T-helper 2 cell treated with Interferon-gamma antibody and Interleukin-4, amounts not matched to agents 5 μg/mL and 100 μg/mL, for 36 hours (primary cell): ENCODE results near the gene RUSF1.
"Not testable (repeated sequence)": the region's sequence is repeated elsewhere in the genome, so short reads cannot be mapped to it uniquely, and the experiment has no call there.

ENCODE experiments used
- DNase-seq: peaks from one replicate; pipeline ENCODE4 v3.0.0; 2021; ENCODE audit warnings: low spot score
- H3K27ac Mint-ChIP-seq: one replicate; pipeline ENCODE4 v1.8.0; 2021; ENCODE audit warnings: mild to moderate bottlenecking, mixed read lengths
- H3K27me3 Mint-ChIP-seq: one replicate; pipeline ENCODE4 v1.8.0; 2021; ENCODE audit warnings: low read depth, mixed read lengths
- H3K36me3 Mint-ChIP-seq: one replicate; pipeline ENCODE4 v1.8.0; 2021; ENCODE audit warnings: low read depth, mixed read lengths
- H3K4me1 Mint-ChIP-seq: one replicate; pipeline ENCODE4 v1.8.0; 2021; ENCODE audit warnings: low read depth, mixed read lengths
- H3K4me3 Mint-ChIP-seq: one replicate; pipeline ENCODE4 v1.8.0; 2022; ENCODE audit warnings: mild to moderate bottlenecking, moderate library complexity, mixed read lengths
- H3K9me3 Mint-ChIP-seq: one replicate; pipeline ENCODE4 v1.8.0; 2021; ENCODE audit warnings: mixed read lengths

Gene RUSF1

DNA sequence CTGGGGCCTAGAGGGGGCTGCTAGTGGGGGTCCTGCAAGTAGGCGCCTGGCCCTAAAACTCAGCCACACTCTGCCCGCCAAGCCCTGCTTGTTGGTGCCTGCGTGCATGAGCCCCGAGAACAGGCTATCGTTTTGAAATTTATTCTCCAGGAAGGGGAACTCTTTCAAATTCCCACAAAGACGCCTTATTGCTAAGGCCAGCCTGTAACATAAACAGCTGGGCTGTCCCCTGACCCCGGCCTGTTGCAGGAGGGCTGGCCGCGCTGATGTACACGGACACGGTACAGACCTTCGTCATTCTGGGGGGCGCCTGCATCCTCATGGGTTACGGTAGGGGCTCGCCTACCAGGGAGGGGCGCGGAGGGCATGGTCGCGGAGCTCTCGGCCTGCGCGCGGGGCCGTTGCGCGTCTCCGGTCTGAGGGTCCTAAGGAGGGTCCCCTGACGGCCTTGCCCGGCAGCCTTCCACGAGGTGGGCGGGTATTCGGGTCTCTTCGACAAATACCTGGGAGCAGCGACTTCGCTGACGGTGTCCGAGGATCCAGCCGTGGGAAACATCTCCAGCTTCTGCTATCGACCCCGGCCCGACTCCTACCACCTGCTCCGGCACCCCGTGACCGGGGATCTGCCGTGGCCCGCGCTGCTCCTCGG lies 21.0 kb downstream of the RUSF1 start:
- Mint-ChIP-seq H3K36me3 (peaks cover 10% of the 10 kb centered on the region), H3K4me3 (peak overlapping the region; percentile 88), H3K27ac (no peak overlapping the region), H3K9me3 (no peaks in the 10 kb centered on the region), H3K4me1 (peaks cover 2% of the 10 kb centered on the region), H3K27me3 (peaks cover 17% of the 10 kb centered on the region)
- no peak for DNase-seq

DNA sequence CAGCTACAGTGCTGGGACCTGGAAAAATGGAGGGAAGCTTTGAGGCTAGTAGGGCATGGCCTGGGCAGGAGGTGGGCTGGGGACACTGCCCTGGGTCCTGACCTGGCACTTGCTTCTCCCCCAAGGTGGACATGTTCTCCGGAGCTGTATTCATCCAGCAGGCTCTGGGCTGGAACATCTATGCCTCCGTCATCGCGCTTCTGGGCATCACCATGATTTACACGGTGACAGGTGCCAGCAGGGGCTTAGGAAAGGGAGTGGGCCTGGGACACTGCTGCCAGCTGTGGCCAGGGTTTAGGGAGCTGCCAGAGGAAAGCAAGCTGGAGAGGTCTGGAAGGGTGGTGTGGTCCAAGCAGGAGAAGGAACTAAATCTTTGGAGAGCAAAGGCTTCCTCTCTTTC lies 22.1 kb downstream of the RUSF1 start:
- Mint-ChIP-seq H3K4me3 (peak overlapping the region; percentile 54), H3K36me3 (peaks cover 5% of the 10 kb centered on the region), H3K9me3 (no peaks in the 10 kb centered on the region), H3K4me1 (peaks cover 2% of the 10 kb centered on the region), H3K27me3 (peaks cover 21% of the 10 kb centered on the region), H3K27ac (no peak overlapping the region)
- no peak for DNase-seq

DNA sequence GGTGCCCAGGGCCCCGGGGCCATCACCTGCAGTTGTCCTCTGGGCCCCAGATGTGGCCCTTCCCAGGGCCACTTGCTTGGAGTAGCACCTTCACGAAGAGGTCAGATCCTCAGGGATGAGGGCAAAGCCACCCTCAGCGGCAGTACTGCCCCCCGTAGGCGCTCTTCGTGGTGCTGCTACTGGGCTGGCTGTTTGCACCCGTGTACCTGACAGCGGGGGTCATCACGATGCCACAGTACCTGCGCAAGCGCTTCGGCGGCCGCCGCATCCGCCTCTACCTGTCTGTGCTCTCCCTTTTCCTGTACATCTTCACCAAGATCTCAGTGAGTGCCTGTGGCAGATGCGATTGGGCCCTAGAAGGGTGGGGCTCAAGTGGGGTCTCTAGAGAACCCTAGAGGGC lies 22.6 kb downstream of the RUSF1 start:
- H3K27ac Mint-ChIP-seq = no peak overlapping the region
- H3K9me3 Mint-ChIP-seq = no peaks in the 10 kb centered on the region
- H3K4me3 Mint-ChIP-seq = no peak overlapping the region
- DNase-seq = no peak
- peaks cover 5% of the 10 kb centered on the region for H3K36me3 Mint-ChIP-seq
- peaks cover 24% of the 10 kb centered on the region for H3K27me3 Mint-ChIP-seq
- H3K4me1 Mint-ChIP-seq = peaks cover 2% of the 10 kb centered on the region

DNA sequence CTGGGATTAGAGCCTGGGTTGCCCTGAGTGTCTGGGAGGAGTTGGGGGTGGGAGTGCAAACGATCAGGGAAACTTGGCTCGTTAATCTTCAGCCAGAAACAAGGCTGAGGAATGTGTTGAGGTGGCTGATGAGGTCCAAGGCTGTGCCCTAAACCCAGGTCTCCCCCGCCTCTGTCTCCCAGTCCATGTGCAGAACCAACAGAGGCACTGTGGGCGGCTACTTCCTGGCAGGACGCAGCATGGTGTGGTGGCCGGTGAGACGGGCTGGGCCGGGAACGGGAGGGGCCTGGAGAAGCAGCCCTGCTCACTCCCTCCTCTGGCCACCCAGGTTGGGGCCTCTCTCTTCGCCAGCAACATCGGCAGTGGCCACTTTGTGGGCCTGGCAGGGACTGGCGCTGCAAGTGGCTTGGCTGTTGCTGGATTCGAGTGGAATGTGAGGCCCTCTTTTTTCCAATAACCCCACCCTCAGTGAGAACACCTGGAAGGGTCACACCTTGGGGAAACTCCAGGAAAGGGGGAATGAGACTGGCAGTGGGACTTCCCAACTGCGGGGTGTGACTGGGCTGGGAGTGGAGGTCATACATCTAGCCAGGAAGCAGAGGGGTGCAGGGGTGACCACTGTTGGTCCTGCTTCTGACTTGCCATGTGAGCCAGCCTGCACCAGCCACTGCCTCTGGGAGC lies 23.6 kb downstream of the RUSF1 start:
- H3K27me3 Mint-ChIP-seq = peaks cover 26% of the 10 kb centered on the region
- H3K36me3 Mint-ChIP-seq = peaks cover 2% of the 10 kb centered on the region
- no peak overlapping the region for H3K4me3 Mint-ChIP-seq
- H3K4me1 Mint-ChIP-seq = peaks cover 2% of the 10 kb centered on the region
- H3K9me3 Mint-ChIP-seq = no peaks in the 10 kb centered on the region
- DNase-seq = no peak
- H3K27ac Mint-ChIP-seq = no peak overlapping the region

DNA sequence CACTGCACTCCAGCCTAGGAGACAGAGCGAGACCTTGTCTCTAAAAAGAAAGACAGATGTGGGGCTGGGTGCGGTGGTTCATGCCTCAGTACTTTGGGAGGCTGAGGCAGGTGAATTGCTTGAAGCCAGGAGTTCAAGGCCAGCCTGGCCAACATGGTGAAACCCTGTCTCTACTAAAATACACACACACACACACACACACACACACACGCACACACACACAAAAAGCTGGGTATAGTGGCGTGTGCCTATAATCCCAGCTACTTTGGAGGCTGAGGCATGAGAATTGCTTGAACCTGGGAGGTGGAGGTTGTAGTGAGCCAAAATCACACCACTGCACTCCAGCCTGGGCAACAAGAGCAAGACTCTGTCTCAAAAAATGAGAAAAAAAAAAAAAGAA lies 24.1 kb downstream of the RUSF1 start:
- H3K27me3 Mint-ChIP-seq = peaks cover 28% of the 10 kb centered on the region
- H3K36me3 Mint-ChIP-seq, H3K9me3 Mint-ChIP-seq, H3K4me1 Mint-ChIP-seq, DNase-seq, H3K27ac Mint-ChIP-seq, H3K4me3 Mint-ChIP-seq: not testable (repeated sequence)

DNA sequence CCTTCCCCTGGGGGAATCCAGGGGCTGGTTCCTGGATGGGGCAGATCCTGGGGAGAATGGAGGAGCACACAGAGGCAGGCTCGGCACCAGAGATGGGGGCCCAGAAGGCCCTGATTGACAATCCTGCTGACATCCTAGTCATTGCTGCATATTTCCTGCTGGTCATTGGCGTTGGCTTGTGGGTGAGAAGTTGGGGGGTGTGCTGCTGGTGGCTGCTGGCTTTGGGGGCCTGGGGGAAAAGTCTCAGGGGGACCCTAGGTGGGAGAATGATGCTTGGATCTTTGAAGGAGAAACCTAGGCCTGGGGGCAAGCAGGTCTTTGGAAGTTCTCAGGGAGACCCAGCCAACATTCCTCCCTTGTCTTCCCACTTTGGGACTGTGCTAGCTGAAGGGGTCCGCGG lies 25.1 kb downstream of the RUSF1 start, which contains the start of gene SLC5A2:
SLC5A2 (plus strand) TSS at position 43 of the 400 bp plus-strand sequence; CDS start at position 57, 14 bp downstream.
- H3K4me3 Mint-ChIP-seq = no peak within 1 kb of the TSS
- H3K27ac Mint-ChIP-seq = no peak within 1 kb of the TSS
- H3K27me3 Mint-ChIP-seq = peaks cover 29% of the 10 kb centered on the region
- no peaks in the 10 kb centered on the region for H3K36me3 Mint-ChIP-seq
- DNase-seq = no peak
- peaks cover 2% of the 10 kb centered on the region for H3K4me1 Mint-ChIP-seq
- no peaks in the 10 kb centered on the region for H3K9me3 Mint-ChIP-seq

DNA sequence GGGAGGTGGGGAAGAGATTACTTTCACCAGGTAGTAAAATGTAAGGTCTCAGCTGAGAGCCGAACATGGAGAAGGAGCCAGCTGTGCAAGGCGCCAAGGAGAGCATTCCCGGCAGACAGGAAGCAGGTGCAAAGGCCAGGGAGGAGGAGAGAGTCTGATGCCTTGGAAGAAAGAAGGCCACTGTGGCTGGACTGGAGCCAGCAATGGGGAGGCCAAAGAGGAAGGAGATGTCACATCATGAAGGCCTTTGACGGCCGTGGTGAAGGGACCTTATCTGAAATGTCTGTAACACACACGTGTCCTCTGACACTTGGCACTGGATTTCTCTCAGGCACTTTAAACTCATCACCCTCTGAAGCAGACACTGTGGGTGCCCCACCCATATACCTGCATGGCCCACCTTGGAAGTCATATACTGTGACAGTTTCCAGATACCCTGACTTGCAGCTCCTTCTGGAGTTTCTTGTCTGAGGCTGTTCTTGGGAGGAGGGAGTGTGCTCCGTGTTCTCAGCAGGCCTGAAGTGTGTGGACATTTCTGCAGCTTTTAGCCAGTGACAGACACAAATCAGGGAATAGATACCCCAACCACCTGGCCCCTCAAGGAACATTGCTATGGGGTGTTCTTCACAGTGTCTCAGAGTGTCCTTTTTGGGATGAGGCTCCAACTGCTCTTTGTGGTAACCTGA lies 27.2 kb downstream of the RUSF1 start:
- H3K4me1 Mint-ChIP-seq = peaks cover 8% of the 10 kb centered on the region
- H3K27ac Mint-ChIP-seq = no peak overlapping the region
- H3K27me3 Mint-ChIP-seq = peaks cover 27% of the 10 kb centered on the region
- no peaks in the 10 kb centered on the region for H3K9me3 Mint-ChIP-seq
- no peaks in the 10 kb centered on the region for H3K36me3 Mint-ChIP-seq
- no peak for DNase-seq
- no peak overlapping the region for H3K4me3 Mint-ChIP-seq

DNA sequence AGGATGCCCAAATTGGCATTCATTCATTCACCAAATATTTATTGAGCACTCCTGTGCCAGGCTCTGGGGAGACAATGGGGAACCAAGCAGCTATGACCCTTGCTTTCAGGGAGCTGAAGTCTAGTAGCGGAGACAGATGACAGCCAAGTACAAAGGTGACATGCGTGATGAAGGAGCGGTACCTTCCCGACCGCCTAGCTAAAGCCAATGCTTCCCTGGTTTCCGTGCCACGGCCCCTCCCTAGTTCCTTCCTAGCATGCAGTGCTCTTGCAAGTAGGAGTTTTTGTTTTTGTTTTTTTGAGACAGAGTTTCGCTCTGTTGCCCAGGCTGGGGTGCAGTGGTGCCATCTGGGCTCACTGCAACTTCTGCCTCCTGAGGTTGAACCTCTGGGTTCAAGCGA lies 28.4 kb downstream of the RUSF1 start:
- DNase-seq = no peak
- Mint-ChIP-seq H3K9me3 (no peaks in the 10 kb centered on the region), H3K36me3 (no peaks in the 10 kb centered on the region), H3K27ac (no peak overlapping the region), H3K4me3 (no peak overlapping the region), H3K4me1 (peaks cover 9% of the 10 kb centered on the region), H3K27me3 (peaks cover 28% of the 10 kb centered on the region)

DNA sequence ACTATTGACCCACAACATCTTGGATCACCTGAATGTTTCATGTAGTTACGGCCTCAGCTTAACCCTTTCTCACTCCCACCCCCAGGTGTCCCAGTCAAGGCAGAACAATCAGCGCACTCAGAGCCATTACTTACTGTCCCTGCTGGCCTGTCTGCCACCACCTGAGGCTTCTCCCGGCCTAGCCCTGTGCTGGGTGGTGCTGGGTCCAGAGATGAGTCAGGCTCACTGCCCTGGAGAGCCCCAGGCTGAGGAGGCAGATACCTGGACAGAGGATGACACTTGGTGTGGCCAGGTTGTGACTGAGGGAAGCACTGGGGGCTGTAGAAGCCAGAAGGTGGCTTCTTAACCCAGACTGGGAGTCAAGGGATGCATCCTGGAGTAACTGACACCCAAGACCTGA lies 29.2 kb downstream of the RUSF1 start:
- no peak for DNase-seq
- H3K27me3 Mint-ChIP-seq = peaks cover 34% of the 10 kb centered on the region
- H3K9me3 Mint-ChIP-seq = no peaks in the 10 kb centered on the region
- peaks cover 9% of the 10 kb centered on the region for H3K4me1 Mint-ChIP-seq
- H3K4me3 Mint-ChIP-seq = no peak overlapping the region
- H3K36me3 Mint-ChIP-seq = no peaks in the 10 kb centered on the region
- H3K27ac Mint-ChIP-seq = no peak overlapping the region

DNA sequence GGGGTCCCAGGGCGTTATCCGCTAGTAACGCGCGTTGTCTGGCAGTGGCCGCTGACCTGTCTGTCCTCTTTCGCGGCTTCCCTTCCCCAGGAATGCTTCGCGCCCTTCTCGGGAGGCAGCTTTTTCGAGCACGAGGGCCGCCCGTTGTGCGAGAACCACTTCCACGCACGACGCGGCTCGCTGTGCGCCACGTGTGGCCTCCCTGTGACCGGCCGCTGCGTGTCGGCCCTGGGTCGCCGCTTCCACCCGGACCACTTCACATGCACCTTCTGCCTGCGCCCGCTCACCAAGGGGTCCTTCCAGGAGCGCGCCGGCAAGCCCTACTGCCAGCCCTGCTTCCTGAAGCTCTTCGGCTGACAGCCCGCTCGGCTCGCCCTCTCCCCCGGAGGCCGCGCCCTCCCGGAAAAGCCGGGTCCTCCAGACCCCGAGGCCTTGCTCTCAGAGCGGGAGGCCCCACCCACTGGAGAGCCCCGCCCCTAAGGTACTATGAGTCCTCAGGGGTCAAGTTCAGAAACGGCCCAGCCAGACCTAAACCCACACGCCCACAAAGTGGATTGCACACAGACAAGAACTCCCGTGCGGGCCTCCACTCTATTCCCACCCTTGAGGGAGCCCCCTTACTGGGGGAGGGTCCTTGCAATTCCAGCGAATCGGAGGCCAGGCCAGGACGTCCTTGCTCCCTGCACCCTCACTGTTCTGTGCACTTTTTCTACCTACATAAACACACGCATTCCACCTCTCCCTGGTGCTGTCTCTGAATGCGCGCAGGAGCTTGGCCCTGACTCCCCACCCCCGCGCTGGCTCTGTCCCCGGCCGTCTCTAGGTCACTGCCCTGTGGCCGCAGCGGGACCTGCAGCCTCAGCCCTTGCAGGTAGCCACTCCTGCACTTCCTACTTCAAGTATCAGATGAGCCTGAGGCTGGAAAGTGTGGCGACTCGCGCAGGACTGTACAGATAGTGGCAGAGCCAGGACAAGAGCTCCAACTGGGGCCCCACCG lies 30.7 kb downstream of the RUSF1 start:
- Mint-ChIP-seq H3K27me3 (peaks cover 42% of the 10 kb centered on the region), H3K27ac (peak overlapping the region; percentile 79), H3K4me1 (peaks cover 9% of the 10 kb centered on the region), H3K36me3 (no peaks in the 10 kb centered on the region), H3K9me3 (no peaks in the 10 kb centered on the region), H3K4me3 (peak overlapping the region; percentile 71)
- DNase-seq = no peak

DNA sequence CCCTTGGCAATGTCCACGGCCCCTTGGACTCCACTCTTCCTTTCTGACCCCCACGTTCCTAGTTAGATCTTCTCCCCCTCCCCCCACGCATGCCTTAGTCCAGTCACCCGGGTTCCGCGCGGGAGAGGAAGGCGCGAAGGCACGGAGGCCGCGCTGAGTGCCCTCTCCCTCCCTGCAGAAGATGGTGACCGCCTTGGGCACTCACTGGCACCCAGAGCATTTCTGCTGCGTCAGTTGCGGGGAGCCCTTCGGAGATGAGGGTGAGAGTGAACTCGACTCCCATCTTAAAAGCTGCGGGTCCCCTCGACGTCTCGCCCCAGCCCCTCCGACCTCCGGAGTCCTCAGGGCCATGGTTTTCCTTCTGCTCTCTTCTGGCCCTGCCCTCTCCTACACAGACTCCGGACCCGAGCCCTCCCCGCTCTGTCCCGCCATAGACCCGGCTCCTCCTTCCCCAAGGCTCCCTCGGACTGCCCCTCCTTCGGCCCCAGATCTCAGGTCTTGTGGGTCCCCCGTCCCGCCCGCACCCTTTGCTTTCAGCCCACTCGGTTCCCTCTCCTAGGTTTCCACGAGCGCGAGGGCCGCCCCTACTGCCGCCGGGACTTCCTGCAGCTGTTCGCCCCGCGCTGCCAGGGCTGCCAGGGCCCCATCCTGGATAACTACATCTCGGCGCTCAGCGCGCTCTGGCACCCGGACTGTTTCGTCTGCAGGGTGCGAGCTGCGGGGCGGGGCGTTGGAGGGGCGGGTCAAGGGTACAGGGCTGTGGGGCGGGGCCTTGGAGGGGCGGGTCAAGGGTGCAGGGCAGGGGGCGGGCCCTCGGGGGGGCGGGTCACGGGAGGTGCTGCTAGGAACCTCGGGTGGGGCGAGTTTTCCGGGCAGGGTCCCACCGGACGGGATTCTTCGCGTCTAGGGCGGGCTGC lies 31.6 kb downstream of the RUSF1 start:
- Mint-ChIP-seq H3K36me3 (no peaks in the 10 kb centered on the region), H3K9me3 (no peaks in the 10 kb centered on the region), H3K27ac (peak overlapping the region; percentile 74), H3K4me3 (peak overlapping the region; percentile 87), H3K27me3 (peaks cover 38% of the 10 kb centered on the region), H3K4me1 (peaks cover 9% of the 10 kb centered on the region)
- DNase-seq = peak; percentile 76

DNA sequence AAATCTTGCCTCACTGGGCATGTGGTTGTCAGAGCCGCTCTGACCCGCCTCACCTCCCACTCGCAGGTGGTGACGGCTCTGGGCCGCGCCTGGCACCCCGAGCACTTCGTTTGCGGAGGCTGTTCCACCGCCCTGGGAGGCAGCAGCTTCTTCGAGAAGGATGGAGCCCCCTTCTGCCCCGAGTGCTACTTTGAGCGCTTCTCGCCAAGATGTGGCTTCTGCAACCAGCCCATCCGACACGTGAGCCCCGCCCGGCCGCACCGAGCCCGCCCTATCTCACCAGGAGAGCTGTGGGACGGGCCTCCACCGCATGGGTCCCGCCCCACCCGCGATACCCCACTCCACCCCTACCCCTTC lies 32.3 kb downstream of the RUSF1 start:
- peak overlapping the region; percentile 41 for H3K27ac Mint-ChIP-seq
- DNase-seq = no peak

More for the DNA sequence above, 32.3 kb downstream of the RUSF1 start:
- Mint-ChIP-seq H3K4me3 (peak overlapping the region; percentile 87), H3K9me3 (no peaks in the 10 kb centered on the region), H3K27me3 (peaks cover 44% of the 10 kb centered on the region), H3K4me1 (peaks cover 9% of the 10 kb centered on the region), H3K36me3 (no peaks in the 10 kb centered on the region)
